HG03196 (cell line): Measurements from ENCODE around the gene NDC1.

Experiments used
- ATAC-seq: cut with Tn5 transposase; IDR thresholded peaks from one replicate; pipeline ENCODE4 v1.9.1; 2021; ENCODE audit not compliant: unreplicated experiment

The NDC1 gene

DNA sequence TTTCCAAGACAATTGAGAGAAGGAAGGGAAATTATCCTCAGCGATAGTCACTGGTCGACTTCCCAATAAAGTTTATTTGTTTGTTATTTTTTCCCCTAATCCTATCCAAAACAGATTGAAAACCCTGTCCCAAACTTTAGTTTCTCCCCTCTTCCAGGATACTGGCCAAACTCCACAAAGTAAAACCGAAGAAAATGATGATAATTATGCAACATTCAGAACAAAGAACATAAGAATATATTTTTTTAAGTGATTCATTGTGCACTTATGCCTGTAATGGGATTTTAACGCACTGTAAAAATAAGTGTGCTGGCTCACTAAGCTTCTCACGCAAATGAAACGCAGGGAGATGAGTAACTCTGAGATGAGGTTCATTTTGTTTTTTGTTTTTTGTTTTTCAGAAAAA, 105.2 kb downstream of the NDC1 start:
- no peak for ATAC-seq

DNA sequence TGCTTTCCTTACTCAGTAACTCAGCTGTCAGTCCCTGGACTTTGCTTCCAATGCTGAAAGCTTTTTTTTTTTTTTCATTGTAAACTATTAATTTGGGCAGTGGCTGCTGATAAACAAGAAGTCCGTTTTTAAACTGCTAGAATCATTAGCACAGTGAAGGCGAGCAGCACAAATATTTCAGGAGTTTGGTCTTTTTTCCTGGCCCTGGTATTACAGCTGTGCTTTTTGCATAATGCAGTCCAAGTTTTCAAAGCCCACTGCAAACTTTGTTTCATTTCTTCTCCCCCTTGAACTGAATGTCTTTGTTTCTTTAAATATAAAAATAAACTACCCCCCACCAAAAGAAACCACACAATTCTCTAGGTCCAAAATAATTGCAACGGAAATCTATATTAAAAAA, 105.7 kb downstream of the NDC1 start:
- no peak for ATAC-seq

DNA sequence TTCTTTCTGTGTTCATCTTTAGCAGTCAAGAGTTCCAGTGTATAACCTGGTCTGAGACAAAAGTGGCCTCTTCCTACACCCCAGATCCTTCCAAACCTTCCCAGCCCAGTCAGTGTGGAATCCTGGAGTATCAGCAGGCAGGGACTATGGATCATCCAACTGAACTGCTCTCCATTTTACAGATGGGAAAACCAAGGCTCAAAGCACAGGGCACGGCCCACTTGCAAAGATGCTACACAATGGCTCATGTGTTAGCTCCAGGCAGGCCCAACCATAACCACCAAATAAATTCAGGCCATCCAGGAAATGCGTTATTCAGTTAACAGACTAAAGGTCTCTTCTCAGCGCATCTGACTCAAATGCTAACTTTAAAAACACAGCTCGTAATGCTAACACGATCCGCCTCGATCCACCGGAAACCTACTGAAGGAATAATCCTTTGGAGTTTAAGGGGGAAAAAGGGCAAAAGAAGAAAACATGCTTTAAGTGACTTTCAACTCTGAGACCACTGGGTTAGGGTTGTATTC, 106.3 kb downstream of the NDC1 start:
- ATAC-seq, result no peak

DNA sequence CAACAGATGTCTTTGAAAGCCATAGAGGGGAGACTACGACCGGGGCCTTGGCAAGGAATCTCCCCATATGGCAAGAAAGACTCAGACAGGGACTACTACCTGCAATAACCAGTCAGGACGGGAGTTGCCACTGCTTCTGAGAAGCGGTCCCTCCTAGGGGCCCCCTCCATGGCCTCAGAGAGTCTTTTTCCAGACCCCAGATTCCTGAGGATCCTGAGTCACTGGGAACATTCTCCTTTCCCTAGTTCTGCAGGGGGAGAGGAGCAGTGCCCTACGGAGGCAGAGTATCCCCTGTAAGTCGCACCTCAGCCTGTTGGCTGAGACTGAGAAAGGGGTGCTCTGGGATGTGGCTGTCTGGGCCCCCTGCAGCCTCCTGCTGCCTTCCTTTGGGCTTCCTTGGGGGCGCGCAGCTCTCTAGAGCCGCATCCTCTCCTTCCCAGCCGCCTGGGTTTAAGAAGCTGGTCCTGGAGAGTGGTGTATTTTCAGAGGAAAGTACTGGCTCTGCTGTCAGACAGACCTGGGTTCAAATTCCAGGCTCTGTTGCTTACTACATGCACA, 107.0 kb downstream of the NDC1 start:
- ATAC-seq, result no peak

DNA sequence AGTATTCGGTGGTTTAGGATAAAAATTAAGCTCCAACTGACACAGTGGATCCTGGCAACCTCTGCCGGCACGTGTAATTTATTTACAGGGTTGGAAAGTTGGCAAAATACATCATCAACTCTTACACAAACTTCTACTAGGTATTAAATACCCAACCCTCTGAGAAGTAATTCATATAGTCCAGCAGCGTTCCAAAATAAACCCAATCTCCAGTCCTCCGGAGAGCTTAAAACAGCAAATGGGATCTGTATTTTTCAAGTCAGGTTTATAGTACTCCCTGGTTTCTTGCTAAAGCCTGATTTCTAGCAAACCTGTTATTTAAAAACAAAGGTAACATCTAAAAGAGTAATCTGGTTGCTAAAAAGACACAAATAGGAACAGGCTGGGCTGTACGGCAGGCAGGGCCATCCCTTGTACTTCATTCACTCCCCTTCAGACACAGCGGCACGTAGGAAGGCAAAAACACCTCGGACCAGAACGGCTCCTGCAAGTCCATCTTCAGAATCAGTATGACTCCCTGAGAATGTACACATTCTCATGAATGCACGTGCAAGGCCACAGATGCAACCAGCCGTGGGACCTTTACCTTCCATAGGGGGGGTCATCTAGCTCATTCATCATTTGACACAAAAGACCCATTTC, 107.8 kb downstream of the NDC1 start:
- ATAC-seq, result no peak

DNA sequence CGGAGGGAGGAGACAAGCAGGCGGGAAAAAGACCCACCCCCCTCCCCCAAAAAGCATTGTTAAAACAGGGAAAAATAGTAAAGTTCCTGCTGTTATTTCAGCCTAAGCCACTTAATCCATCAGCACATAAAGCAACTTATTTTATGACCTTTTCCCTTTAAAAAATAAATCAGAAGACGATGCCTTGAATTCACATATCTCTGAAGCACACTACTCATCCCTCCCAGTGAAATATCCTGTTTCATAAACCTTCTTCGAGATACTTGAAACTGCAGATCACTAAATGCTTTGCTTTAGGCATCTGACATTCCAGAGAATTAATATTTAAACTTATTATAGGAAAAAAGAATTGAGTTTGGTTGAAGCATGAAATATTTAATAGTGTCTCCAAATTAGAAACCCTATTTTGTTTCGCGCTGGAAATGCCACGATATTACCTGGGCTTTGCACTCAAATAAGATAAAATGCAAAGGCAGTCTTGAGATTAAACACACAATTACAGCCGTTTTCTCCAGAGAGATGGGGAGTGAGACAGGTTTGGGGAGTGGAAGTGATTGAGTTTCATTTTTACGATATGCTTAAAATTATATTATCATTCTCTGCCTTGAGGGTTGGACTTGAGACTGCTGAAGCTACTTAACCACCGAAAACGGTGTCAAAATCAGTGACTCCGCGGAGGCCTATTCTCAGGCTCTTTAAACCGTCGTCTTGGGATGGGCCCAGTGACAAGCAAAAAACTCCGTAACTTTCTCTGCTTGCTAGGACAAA, 108.5 kb downstream of the NDC1 start:
- no peak for ATAC-seq

DNA sequence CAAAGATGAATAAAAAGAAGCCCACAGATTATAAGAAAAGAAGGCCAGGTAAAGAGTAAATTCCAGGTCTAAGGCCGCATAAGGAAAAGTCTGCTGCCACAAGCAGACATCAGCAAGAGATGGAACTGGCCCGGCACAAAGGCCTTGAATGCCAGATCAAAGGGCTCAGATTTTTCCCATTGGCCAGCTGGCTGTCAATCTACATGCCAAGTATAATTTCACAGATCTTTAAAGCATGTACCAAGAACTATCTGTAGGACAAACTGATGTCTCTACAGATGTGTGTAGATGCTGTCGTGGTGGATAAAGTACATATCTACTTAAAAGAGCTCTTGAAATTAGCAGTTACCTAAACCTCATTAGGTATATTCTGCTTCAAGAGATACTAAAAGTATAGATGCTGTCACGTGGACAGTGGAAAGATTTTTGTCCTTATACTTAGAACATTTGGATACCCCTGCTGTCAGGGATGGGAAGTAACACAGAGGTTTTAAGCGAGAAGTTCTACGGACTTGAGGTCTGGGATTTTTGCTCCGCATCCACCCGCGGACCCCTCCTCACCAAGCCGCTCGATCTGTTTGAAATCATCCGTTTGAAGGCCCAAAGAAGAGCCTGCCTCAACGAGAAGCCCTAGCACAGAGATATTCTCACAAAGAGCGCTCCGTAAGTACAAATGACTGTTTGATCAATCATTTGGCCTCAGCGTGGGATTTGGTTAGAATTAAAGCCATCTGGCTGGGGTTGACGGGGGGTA, 109.2 kb downstream of the NDC1 start:
- ATAC-seq, result no peak

DNA sequence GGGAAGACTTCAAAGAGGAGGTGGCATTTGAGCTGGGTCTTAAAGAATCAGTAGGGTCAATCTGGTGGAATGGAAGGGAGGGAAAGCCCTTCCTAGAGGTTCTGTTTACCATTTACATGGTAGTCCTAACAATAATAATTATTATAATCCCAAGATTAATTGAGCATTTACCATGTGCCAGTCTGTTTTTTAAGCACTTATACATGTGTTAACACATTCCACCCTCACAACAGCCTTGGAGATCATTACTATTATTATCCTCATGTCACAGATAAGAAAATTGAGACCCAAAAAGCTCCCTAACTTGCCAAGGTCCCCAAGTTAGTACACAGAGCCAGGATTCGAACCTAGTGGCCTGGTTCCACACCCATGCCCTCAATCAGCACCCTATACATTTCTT, 109.9 kb downstream of the NDC1 start:
- ATAC-seq, result no peak

DNA sequence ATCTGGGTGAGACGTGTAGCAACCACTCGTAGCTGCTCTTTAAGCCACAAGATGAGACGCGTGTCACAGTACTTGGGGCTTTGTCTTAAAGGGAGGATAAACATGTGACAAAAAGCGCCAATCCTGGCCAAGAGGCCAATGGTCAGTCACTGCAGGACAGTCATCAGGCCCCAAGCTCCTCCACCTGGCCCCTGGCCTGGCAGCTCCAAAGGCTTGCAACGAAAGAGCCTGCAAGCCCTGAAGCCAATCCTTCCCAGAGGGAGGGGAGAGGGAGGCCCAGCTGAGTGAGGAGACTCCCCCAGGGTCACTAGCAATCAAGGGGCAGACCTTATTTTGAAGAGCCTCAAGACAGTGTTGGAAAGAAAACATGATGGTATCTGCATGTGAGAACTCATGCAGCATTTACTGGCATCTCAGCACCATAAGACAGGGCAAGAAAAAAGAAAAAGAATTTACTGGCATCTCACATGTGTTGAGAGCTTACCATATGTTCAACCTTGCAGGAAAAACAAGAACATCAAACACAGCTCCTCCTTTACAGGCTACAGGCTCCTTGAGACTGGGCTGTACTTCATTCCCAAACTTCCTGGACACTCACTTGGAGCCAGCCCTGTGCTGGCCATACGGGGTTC, 110.5 kb downstream of the NDC1 start:
- ATAC-seq, result no peak

DNA sequence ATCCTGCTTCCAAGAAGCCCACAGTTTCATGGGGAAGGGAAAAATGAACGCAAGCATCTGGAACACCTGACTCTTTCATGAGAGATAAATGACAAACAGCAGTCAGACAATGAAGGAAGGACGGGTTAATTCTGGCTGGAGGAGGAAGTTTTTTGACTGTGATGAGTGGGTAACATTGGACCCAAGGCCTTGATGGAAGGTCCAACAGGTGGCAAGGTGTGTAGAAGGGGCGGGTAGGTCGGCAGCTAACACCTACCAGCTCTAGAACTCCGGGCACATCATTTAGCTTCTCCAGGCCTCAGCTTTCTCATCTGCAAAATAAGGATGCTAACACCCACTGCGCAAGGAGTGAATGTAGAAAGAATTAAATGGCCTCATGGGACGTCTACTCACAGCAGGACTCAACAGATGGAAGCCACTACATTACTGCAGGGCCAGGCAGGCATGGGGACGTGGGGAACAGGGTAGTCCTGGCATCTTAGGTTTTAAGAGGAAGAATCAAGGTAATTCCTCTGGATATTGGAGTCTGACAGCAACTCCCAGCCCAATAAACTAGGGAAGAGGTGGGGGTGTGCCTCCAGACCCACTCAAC, 112.0 kb downstream of the NDC1 start:
- ATAC-seq, result no peak

DNA sequence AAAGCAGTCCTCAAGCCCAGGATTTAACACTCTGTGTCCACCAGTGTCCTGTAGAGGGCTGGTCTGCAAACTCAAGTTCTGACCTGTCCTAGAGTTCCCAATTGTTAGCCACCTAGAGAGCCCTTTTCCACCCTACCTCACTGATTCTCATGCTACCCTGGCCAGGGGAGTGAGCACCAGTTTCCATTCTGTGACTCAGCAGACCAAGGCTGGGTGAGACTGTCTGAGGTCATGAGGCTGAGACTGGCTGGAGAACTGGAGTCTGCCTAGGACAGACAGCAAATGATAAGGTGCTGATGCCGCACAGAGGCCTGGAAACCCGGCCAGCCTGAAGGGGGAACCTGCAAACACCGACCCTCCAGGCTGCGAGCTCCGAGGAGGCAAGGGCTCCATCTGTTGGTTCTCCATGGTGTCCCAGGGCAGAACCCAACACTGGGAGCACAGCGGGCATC, 112.8 kb downstream of the NDC1 start:
- ATAC-seq, result no peak

DNA sequence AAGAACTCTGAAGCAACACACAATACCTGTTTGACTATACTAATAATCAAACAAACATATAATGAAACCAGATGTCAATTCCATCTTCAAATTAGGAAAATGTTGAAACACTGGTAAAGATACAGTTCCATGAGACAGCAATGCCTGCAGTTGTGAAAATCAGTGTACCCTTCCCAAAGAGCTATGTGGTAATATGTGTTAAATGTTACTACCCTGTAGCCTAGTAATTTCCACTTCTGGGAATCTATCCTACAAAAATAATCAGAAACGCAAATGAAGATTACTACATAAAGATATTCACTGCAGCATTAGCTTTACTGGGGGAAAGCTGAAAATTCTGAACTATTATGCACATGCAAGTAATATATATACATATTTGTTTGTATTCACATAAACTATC, 116.1 kb downstream of the NDC1 start:
- no peak for ATAC-seq

DNA sequence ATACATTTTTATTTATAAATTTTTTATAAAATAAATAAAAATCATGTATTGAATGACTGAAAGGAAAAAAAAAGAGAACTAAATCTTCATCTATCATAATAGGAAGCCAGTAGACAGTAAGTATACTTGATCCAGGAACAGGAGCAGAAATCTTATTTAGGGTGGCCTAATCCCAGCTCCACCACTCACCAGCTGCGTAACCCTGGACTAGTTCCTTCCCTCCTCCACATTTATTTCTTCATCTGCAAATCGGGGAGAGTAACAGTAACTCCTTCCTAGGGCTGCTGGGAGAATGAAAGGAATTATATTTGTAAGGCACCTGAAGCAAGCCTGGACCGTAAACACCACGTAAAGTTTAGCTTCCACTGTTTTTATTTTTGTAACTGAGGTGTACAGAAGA, 117.0 kb downstream of the NDC1 start:
- ATAC-seq, result no peak

DNA sequence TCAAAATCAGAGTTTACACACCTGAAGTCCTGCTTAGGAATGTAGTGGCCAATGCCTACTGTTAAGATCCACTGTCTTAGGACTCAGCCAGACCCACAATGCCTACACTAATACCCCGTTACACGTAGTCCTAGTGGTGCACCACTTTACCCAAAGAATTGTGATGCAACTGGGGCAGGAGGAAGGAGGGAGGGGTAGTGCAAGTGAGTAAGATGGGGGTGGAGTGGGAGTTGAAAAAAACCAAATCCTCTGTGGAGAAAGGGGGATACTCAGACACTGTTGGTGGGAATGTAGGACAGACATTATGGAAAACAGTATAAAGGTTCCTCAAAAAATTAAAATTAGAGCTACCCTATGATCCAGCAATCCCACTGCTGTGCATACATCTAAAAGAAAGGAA, 118.6 kb downstream of the NDC1 start:
- no peak for ATAC-seq

DNA sequence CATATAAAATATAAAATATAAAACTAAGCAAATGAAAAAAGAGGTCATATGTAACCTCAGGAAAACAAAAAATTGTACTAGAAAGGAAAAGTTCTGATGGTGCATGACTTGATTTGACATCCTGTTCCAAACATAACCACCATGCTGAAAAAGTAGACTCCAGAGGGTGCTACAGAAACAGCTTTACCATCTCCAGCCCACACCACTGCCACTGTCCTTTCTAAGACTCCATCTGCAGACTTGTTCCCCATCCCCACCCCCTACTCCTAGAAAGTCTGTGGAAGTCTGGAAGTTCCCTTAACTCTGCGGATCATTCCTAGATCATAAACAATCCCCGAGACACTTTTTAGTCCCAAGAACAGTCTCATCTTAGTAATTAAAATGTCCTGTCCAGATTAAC, 119.7 kb downstream of the NDC1 start:
- ATAC-seq, result no peak

DNA sequence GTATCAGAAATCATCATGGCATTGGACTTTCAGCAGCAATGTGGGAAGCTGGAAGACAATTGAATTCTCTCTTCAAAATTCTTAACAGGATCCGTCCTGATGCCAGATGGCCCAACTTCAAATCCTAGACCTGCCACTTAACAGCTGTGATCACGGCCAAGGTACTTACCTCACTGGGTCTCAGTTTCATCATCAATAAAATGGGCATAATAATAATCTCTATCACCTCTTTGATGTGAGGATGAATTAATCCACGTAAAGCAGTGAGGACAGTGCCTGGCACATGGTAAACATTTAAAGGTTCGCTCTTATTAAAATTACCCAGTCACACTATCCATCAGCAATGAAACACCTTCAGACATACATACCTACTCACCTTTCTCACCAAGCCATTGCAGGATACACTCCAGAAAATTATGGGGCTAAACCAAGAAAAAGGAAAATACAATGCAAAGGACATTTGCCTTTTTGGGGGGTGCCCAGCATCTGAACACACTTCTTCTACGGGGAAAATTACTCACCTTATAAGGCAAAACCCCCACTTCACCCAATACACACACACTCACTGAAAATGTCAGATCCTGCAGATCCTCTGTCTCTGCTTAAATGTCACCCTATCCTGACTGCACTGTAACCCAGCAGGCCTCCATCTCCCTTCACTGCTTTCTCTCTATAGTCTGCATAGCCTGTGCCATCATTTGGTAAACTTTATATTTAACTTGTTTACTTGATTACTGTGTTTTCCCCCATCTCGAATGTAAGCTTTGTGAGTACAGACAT, 120.9 kb downstream of the NDC1 start:
- no peak for ATAC-seq

DNA sequence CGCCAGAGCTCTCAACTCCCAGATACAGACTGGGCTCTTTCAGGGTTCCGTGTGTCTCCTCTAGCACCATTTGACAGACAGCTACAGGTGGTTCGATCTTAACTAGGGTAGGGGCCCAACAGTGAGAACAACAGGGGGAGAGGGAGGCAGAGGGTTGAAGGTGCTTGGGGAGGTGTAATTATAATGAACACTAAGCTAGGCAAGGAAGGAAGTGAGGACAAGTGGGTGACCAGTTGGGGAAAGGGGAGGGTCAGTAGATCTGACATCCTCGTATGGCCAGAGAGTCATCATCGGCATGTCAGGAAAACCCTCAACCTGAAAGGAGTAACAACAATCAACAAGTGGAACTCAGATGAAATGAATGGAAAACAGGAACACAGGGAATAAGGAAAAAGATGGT, 121.9 kb downstream of the NDC1 start:
- ATAC-seq, result no peak

DNA sequence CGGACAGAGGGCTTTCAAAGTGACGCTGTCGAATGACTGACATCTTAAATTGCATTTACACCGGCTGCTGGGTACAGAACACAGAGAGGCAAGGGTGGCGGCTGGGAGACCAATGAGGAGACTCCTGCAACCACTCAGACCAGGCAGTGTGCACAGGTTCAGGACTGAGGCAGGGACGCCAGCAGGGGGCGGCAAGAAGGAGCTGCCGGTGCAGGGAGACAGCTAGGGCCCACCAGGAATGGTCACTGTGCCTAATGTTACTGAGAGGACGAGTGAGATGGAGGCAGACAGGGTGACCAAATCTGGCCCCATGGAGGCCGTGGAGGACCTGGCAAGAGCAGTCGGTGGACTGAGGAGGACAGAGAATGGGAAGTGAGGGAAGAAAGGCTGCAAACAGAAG, 122.6 kb downstream of the NDC1 start:
- ATAC-seq, result no peak
